ENCODE measurements around the gene MBNL1.

DNA sequence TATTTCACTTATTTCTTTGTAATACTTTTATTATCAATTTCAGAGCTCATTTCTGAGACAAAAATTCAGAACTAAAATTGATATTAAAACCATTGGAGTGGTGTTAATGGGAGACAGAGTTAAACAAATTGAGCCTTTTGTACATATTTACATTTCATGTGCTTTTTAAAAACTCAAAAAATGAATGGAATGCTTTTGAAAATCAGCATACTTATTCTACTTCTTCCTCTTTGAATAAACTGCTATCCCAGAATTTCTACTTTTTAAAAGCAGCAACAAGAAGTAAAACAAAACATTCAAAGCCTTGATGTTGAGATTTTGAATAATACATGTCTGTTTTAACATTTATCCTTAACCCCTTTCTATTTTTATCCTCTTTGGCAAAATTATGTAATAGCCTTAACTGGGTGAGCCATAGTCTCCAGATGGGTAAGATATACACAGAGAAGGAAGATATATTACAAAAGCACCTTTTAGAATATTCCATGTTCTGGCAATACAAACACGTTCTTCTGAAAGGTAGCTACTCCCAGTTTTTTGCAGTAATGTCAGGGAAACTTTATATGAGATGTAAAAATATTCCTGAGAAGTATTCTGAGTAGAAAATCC lies 123.6 kb downstream of the MBNL1 start:
- TF ChIP-seq, protein P1, sequence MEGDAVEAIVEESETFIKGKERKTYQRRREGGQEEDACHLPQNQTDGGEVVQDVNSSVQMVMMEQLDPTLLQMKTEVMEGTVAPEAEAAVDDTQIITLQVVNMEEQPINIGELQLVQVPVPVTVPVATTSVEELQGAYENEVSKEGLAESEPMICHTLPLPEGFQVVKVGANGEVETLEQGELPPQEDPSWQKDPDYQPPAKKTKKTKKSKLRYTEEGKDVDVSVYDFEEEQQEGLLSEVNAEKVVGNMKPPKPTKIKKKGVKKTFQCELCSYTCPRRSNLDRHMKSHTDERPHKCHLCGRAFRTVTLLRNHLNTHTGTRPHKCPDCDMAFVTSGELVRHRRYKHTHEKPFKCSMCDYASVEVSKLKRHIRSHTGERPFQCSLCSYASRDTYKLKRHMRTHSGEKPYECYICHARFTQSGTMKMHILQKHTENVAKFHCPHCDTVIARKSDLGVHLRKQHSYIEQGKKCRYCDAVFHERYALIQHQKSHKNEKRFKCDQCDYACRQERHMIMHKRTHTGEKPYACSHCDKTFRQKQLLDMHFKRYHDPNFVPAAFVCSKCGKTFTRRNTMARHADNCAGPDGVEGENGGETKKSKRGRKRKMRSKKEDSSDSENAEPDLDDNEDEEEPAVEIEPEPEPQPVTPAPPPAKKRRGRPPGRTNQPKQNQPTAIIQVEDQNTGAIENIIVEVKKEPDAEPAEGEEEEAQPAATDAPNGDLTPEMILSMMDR (conservative IDR thresholded peaks at IDR 0.05; ENCODE audit: low read depth, low read length) = no peak
- TF ChIP-seq EZH2 (IDR thresholded peaks at IDR 0.05; ENCODE audit: borderline replicate concordance, low read depth, low read length, poor library complexity, severe bottlenecking) = no peak
